CD4-positive, alpha-beta T cell treated with Interleukin-17A for 1 hour (primary cell): ENCODE data around the gene ZNF367.
A peak's percentile ranks its signal among the peaks of the same experiment; 100 is the strongest.
"Not testable (repeated sequence)": the region's sequence is repeated elsewhere in the genome, so short reads cannot be mapped to it uniquely, and the experiment has no call there.

Experiments used
- DNase-seq: peaks from one replicate; pipeline ENCODE4 v3.0.0-alpha.2; 2020

ZNF367 gene

DNA sequence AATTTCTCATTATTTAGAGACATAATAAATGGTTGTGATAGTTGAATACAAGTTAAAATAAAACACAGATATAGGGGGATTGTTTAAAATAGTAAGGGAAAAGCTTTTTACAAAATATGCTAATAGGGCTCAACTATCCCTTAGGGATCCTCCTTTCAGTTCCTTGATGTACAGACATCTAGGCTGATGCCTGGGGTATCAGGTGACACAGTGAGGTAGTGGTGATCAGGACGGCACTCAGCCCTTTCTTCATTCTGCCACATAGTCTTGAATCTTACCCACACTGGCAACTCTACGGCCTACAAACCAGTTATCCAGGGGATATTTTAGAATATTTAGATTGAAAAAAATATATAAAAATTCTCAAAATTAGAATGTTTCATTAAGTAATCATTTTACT lies 22.2 kb downstream of the ZNF367 start:
- no peak for DNase-seq

DNA sequence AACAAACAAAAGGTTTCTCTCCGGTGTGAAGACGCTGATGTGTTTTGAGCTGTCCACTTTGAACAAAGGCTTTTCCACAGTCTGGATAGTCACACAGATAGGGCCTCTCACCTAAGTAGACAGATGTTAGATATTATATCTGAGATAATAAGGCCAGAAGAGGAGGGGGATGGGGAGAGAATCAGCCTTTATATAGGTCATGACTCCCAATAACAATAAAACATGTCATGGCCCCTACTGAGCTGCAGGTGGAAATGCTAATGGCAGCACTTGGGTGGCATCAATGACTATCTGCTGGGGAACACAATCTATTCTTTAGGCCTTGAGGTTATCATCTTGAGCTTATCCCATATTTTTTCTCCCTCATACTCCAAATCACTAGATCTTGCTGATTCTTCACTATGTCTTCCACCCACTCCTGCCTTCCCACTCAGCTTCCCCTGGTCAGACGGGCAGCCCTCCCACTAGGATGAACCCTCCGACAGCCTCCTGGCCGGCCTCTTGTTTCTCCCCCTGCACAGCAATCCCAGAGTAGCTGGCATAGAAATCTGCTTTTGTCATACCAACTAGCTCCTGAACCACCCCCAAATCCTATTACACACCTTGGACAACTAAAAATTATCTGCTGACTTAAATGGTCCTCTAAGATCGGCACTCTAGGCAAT lies 23.2 kb downstream of the ZNF367 start:
- no peak for DNase-seq

DNA sequence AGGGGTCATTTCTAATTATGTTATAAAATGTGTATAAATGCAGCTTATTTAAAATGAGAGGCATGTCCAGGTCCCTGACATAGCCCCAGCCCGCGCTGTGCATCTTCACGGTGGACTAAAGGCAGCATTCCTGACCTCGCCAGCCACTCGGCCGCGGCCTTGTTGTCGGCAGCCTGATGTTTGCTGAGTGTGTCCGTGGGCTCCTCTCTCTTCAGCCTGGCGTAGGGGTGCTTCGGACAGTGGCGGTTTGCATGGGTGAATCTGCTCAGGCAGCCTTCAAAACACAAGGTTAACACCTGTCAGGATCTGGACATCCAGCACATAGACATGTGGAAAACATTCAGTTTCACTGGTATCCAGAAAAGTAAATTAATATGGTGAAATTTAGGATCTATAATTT lies 25.9 kb downstream of the ZNF367 start:
- no peak for DNase-seq

DNA sequence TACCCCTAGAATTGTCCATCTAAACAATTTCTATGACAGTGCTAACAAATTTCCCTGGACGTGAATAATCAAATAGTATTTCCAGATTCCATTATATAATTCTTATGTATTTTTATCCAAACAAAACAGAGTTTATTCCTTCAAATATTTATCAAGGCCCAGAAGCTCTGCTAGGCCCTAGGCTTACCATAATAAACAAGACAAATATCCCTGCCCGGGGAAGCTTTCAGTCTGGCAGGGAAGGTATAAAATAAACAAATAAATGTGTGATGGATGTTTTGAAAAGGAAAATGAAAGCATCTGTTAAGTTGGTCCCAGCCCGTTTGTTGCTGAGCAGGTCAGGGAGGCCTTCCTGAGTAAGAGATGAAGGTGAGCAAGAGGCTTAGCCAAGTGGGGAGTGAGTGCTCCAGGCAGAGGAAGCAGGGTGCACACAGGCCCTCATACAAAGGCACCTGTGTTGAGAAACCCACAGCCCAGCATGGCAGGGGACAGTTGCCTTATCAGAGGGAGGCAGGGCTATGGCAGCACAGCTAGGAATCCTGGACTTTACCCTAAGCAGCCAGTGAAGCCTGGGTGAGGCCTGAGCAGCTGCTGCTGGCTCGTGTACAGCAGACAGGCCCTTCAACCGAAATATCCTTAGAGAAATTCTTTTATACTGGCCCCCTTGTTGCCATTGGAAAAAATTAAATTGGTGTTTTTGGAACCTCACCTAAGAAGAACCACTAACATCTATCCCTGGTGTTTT lies 27.0 kb downstream of the ZNF367 start:
- DNase-seq: peak; percentile 35

DNA sequence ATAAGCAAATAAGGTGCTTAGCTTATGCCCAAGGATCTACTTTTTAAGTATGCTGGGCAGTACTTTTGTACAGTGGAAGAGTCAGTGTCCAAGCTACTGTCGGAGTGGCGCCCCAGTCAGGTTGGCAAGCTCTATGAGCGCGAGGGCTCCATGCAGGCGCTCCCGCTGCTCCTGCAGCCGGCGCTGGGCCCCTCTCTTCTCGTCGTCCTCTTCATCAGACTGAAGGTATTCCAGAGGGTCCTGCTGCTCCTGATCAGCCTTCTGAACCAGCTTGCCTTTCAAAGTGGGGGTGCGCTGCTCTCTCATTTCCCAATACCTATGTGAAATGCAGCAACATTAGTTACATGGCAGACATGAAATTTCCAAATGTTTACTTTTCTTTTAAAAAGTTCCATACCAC lies 30.0 kb downstream of the ZNF367 start:
- DNase-seq: no peak

DNA sequence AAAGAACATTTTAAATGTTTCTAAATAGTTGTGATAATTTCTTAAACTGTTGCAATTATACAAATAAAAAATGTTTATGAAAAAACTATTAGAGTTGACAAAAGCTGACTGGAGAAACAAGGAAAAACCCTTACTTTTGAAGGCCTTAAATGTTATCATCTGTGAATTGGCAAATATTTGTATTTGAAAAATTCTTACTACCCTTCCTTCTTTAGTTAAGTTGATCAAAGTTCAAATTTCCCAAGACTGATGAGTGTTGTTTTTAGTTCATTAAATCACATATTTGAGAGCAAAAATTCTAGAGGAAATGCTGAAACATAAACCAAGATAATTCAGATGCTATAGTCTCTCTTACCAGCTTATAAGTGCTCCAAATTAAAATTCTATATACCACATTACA lies 32.0 kb downstream of the ZNF367 start:
- DNase-seq: no peak

DNA sequence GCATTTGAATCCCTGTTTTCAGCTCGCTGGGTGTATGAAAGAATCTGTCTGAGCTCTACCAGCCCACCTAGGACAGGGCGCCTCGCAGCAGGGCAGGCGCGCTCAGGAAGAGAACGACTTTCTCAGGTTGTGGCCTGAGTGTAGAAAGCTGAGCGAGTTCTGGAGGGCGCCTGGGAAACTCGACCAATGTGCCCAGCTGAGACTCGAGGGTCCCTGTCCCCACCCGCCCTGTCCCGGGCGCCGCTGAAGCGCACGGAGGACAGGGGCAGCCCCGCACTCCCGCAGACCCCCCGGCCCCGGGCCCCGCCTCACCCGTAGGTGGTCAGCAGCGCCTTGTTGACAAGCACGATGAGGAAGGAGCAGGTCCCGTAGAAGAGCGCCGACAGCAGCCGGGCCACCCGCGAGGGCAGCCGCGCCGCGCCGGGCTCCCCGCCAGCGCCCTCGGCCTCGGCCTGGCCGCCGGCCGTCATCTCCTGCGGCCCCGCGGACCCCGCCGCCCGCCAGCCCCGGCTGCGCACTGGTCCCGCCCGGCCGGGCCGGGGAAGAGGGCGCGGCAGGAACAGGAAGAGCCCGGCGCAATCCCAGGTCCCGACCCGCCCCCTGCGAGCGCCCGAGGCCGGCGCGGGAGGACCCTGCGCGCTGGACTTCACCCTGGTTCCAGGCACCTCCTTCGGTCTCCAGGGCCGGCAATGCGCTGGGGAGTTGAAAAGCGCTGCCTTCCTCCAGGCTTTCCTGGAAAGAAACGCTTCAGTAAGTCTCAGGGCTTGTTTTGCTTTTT lies 34.8 kb downstream of the ZNF367 start, which contains the start of gene SLC35D2:
SLC35D2 (minus strand) TSS at position 547 of the 778 bp plus-strand sequence; CDS start at position 470, 77 bp downstream.
- DNase-seq: no peak

DNA sequence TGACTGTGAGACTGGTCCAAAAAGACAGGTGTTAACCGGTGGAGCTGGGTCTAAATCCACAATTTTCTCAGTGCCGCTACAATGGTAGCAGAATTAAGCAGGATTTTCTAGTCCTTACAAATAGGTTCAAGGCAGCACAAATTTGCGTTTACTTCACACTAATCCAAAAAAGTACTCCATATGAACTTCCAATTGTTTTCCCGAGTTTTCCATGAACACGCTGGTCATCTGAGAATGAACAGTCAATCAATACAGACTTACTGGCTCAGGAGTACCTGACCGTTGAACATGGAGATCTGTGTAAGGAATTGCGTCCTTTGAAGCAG lies 35.4 kb downstream of the ZNF367 start:
- no peak for DNase-seq

DNA sequence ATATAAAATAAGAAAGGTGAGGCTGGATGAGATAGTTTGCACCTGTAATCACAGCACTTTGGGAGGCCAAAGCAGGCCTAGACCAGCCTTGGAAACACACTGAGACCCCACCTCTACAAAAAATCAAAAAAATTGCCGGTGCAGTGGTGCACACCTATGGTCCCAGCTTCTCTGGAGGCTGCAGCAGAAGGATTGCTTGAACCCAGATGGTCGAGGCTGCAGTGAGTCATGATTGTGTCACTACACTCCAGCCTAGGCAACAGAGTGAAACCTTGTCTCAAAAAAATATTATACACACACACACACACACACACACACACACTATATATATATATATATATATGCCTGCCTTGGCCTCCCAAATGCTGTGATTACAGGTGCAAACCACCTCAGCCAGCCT lies 36.0 kb downstream of the ZNF367 start:
- no peak for DNase-seq

DNA sequence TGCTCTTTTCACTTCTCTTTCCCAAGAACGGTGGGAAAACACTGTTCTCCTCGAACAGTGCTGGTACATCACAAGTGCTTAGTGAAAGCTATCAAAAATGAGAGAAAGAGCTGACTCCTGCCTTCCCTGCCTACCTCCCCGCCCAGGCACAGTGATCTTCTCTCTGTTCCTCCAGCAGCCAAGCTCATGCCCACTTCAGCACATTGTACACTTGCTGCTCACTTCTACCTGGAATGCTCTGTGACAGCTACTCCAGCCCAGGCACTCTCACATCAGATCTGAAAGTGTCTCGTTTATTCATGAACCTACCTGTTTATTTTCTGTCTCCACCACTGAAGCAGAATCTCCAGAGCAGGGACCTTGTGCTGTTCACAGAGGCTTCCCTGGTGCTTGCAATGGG lies 36.5 kb downstream of the ZNF367 start:
- no peak for DNase-seq

DNA sequence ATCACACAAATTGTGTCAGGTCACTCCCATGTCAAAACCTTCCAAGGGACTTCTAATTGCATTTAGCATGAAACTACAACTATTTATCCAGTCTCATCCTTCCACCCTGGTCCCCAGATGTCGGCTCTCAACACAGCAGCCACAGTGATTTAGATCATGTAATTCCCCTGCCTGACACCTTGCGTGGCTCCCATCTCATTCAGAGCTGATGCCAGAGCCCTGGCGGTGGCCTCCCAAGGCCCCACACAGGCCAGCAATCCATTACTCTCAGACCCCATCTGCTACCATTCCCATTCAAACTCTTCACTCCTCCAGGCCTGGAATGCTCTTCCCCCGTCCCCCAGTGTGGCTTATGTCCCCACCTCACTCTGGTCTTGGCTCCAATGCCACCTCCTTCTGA lies 37.0 kb downstream of the ZNF367 start:
- no peak for DNase-seq

DNA sequence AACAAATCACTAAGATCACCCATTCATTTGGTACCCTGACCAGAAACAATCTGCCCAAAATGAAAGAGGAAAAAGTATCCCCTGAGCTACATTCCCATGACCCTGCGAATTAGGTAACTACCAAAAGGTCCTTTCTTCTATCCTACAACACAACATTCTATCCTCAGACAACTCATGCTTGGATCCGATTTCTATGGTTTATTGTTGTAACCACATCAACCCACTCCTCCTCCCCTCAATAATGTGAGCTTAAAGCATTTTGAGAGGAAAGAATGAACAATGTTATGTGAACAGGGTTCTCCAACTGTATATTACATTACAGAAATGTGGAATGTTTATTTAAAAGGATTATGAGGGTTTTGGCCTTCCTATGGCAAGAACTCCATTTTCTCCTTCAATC lies 38.7 kb downstream of the ZNF367 start:
- no peak for DNase-seq

DNA sequence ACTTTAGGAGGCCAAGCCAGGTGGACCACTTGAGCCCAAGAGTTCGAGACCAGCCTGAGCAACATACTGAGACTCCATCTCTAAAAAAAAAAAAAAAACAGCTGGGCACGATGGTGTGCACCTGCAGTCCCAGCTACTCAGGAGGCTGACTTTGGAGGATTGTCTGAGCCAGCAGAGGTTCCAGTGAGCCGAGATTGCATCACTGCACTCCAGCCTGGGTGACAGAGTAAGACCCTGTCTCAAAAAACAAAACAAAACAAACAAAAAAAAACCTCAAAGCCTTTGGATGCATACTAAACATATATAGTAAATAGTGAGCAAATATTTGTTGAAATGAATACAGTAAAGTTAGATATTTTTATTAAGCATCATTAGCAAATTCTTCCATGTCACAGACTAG lies 40.0 kb downstream of the ZNF367 start:
- DNase-seq: no peak

DNA sequence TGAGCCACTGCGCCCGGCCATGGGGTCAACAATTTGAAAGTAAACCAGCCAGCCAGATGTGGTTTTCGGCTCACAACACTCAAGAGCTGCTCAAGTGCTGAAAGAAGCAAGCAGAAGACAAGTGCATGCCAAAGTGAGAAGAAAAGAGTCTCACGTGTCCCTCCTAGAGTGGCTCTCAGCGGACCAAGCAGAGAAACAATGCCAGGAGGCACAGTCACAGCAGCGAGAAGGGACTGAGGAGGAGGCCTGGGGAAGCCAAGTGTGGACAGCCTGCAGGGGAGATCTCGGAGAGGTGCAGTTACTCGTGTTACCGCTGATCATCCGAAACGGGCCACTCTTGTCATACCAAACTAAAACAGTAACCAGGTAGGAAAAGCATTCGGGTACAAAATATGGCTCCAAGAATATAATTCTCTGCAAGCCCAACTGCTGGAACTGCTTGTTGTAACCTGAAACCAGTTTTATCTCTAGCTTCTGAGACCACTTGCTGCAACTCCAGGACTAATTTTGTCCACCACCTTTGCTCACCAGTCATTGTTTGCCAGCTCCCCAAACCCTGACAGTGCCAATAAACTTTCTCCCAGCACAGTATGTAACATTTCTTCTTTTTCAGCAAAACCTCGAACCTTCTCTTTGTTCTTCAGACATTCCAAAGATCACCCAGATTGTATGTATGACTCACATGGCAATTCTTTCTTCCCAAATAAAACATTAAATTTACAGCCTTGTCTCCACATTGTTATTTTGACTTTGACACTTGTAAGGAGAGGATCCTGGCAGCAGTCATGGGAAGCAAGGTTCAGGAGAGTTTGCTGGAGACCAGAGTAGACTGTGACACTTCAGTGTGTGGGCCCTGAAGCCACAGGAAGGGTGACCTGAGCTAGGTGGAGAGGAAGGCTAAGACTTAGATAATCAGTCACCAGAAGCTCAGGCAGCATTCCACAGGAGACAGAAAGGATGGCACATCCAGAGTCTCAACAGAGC lies 41.0 kb downstream of the ZNF367 start:
- no peak for DNase-seq

DNA sequence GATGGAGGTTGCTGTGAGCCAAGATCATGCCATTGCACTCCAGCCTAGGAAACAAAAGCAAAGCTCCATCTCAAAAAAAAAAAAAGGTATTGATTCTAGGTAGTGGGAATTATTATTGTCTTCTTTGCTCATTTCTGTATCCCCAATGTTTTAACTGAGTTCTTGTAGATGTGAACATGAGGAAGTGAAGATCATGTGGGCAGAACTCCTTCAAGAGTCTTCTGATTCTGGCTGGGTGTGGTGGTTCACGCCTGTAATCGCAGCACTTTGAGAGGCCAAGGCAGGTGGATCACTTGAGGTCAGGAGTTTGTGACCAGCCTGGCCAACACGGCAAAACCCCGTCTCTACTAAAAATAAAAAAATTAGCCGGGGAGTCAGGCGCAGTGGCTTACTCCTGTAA lies 42.7 kb downstream of the ZNF367 start:
- DNase-seq: not testable (repeated sequence)

DNA sequence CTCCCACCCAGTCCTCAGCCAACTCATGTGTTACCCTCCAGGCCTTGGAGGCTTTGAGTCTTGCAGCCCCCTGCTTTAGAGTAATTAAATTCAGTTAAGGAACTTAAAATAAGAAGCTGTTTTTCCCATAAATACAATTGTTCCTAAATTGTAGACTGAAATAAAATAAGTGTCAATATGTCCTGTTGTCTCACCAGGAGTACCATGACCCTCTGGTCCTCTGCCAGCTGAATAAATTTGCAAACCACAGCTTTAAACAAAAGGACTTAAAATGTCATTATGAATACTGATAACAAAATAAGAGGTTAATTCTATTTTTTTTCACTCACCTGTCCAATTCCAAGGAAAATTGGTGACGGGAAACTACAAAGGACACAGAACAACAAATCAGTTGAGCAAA lies 50.2 kb downstream of the ZNF367 start:
- DNase-seq: no peak

DNA sequence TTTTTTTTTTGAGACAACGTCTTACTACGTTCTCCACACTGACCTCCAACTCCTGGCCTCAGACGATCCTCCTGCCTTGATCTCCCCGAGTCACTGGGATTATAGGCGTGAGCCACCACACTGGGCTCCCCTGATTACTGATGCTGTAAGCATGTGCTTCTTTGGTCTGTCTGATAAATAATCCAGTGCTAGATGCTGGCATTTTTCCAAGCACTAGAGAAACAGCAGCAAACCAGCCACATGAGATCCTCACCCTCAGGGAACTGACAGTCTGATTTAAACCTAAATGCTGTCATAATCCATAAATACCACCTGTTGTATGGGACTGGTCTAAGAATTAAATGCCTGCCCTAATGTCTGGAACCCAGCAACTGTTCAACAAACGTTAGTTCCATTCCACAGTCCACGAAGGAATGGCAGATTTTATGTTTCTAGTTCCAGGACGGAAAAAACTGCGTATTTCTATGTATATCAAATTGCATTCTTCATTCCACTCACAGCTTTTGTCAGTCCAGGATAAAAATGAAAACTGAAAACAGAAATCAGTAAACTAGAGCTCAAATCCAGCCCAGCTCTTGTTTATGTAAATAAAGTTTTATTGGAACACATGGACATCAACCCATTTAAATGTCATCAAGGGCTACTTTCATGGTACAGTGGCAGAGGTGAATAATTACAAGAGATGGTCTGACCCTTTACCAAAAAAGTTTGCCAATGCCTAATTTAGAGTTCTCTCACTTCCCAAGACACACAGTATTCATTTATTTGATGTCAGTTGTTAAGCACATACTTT lies 54.8 kb downstream of the ZNF367 start:
- DNase-seq: no peak

DNA sequence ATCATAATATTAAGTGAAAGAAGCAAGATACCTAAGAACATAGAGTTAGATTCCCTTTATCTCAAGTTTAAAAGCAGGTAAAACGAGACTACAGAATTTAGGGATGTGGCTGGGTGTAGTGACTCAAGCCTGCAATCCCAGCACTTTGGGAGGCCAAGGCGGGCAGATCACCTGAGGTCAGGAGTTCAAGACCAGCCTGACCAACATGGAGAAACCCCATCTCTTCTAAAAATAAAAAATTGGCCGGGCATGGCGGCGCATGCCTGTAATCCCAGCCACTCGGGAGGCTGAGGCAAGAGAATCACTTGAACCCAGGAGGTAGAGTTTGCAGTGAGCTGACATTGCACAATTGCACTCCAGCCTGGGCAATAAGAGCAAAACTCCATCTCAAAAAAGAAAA lies 56.1 kb downstream of the ZNF367 start:
- DNase-seq: not testable (repeated sequence)

DNA sequence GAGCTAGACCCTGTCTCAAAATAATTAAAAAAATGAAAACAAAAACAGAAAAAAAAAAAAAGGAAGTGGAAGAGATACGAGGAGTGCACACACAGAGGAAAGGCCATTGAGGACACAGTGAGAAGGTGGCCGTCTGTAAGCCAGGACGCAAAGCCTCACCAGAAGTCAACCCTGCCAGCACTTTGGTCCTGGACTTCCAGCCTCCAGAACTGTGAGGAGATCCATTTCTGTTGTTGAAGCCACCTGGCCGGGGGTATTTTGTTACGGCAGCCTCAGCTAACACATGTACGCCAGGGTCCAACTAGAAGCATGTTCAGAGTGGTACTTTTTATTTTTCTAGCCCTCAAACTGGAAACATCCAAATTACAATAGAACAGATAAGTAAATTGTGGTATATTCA lies 56.5 kb downstream of the ZNF367 start:
- no peak for DNase-seq

DNA sequence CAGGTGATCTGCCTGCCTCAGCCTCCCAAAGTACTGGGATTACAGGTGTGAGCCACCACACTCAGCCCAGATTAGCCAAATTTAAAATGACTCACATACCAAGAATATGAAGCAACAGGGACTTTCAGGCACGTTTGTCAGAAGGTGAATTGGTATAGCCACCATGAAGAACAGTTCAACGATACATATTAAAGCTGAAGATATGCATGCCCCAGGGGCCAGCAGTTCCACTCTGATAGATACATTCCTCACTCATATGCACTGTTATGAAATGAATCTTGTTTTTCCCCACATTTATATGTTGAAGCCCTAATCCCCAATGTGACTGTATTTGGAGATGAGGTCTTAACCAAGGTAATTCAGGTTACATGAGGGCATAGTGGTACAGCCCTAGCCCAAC lies 57.2 kb downstream of the ZNF367 start:
- DNase-seq: no peak

DNA sequence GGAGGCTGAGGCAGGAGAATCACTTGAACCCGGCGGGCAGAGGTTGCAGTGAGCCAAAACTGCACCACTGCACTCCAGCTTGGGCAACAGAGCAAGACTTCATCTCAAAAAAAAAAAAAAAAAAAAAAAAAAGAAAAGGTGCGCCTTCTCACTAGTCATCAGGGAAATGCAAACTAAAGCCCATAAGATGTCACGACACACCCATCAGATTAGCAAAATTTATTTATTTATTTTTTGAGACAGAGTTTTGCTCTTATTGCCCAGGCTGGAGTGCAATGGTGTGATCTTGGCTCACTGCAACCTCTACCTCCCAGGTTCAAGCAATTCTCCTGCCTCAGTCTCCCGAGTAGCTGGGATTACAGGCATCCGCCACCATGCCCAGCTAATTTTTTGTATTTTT lies 57.6 kb downstream of the ZNF367 start:
- DNase-seq: not testable (repeated sequence)

DNA sequence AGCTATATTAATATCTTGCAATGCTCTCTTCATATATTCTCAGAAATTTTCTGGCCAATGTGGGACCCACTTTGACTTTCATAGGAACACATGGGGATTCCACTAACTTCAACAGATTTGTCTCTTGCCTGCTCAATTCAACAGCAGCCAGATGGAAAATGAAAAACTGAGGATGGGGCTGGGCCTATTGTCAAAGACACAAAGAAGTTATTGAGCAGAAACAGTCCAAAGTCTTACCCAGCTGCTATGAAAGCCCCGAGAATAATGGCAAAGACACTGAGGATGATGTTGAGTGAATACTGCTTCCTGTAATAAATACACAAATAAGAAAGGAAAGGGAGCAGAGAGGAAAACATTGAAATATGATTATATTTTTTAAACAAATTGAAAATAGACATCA lies 67.3 kb downstream of the ZNF367 start:
- no peak for DNase-seq
